GM18873 (cell line): Measurements from ENCODE around the gene SPACDR.

Experiments used
- ATAC-seq: cut with Tn5 transposase; IDR thresholded peaks from one replicate; pipeline ENCODE4 v1.9.1; 2021; ENCODE audit warnings: mild to moderate bottlenecking, moderate library complexity, moderate number of reproducible peaks; ENCODE audit not compliant: unreplicated experiment, low FRiP score

The SPACDR gene

DNA sequence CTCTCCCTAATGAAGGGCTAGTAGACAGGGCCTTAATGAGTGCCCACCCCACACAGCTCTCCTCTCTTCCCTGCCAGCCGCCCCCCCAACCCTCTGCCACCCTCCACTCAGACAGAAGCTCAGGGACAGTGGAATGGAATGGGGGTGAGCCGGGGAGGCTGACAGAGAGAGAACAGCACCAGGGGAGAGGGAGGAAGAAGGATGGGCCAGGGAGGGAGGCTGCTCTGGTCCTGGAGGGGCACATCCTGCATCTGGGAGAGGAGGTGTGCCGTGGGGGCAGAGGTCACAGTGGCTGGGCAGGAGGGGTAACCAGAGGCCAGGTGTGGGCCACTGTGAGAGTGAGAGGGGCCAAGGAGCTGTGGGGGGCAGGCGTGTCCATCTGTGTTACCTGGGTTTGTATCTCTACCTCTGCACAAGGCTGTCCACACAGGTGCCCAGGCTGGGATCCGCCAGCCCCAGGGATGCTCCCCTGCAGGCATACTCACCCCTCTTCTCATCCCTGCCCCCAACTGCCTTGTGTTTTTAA lies 22.1 kb upstream of the SPACDR start:
- no peak for ATAC-seq

DNA sequence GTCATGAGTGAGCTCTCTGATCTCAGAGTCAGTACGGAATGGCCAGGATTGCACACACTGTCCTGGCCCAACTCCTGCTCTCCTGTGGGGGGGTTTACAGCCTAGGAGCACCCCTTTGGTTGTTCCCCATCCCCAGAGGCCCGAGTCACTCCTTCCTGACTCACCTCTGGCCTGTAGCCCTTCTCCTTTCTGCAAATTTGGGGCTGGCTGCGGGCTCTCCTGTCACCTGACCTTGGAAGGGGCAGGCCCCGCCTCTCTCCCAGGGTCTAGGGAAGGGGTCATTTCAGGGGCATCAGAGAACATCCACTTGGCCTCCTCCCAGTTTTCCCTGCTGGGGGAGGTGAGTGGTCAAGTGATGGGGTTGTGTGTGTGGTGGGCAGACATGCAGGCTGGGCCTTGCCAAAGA lies 21.4 kb upstream of the SPACDR start:
- no peak for ATAC-seq

DNA sequence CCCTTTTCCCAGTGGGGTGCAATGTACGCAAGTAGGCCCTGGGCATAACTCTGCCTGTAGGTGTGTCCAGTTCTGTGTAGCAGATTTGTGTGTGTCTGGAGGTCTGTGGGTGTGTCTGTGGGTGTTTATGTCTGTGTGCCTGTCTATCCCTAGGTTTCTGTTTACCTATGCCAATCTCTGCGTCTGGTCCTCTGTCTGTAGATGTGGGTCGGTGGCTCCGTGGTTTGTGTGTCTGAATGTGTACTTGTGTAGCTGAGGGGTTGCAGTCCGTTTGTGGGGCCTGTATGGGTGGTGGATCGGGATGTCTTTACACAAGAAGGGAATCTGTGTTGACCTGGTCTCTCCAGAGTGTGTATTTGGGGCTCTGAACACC lies 20.6 kb upstream of the SPACDR start:
- ATAC-seq: no peak

DNA sequence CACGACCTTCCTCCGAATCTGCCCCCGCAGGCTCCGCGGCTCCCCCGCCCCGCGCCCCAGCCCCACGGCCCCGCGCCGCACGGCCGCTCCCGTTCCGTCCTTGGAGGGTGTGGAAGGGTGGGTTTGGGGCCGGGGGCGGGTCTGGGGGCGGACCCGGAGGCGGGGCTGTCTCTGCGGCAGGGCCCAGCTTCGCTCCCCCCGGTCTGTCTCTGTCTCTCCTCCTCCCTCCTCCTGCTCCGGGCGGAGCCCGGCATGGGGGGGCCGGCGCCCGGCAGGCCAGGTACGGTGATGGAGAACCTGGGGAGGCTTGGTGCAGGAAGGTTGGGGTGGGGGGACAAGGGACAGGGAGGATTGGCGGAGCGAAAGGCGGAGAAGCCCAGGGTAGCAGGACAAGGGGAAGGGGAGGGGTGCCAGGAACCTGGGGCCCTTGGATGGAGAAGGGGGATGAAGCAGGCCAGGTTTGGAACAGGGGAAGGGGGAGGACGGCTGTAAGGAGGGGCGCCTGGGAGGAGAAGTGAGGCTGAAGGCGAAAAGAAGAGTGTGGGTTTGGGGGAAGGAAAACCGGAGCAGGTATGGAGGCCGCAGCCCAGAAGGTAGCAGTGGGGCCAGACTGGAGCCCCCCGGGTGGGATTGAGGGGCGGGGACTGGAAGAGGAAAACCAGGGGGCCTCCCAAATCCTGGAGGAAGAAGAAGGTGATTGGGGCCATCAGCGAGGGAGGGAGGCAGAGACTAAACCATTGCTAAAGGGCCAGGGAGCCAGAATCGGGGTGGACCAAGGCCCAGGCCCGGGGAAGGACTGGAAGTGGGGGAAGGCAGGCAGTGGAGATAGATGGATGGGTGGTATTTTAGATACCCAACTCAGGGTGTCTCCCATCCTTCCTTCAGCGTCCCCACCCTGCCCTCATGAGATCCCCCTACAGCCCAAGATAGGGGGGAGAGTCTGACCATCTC lies 19.9 kb upstream of the SPACDR start, which contains the start of gene NYAP1:
Gene NYAP1, plus strand, starts transcription at position 206 of the 951 bp plus-strand sequence. CDS start 1,385 bp downstream, outside the sequence.
- no peak for ATAC-seq

DNA sequence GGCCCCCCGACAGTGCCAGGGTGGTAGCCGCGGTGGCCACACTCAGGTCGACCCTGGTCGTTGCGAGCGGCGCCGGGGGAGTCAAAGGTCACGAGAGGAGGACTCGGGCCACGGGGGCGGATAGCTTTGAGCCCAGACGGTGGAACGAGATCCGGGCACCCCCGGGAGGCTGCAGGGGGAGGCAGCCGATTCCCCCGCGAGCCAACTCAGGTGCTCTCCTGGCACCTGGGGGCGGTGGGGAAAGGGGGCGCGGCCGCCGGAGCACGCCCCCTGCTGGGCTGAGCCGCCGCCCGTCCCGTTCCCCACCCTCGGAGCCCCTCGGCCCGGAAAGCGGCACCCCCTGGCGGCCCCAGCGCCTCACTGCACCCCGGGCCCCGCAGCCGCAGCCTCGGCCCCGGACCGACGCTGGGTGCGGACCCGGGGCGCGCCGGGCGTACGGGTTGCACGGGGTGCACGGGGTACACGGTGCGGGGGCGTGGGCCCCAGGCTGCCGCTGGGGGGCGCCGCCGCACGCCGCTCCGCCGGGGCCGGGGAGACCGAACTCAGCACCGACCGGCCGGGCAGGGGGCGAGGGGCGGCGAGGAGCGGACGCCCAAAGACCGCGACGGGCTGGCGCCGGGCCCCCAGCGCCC lies 19.1 kb upstream of the SPACDR start:
- no peak for ATAC-seq

DNA sequence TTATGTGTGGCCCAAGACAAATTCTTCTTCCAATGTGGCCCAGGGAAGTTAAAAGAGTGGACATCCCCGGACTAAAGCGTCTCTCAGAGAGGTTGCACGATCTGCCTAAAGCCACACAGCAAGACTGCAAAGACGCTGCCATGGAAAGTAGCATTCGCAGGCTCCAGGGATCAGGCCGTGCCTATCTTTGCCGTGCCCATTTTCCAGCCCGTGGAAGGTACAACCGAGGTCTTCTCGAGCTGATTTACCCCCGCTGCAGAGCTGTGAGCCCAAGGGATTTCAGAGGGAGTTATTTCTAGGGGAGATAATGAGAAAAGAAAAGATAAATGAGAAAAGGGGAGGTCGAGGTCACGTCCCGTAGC lies 18.6 kb upstream of the SPACDR start:
- no peak for ATAC-seq

DNA sequence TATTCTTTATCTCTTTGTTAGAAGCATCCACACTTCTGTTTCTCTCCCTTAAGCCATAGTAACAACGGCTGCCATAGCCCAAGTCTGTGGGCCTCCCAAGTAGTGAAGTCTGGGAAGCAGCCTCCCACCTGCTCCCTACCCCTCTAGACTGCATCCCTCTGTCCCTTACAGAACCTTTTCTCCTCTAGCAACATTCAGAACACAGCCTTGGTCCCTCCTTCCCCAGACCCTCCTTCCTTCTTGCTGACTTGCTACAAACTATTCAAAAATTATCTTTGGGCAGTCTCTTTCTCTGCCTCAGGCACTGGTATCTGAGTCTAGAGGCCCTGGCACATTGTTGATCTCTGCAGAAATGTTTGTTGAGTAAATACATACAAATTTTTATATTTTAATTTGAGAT lies 17.4 kb upstream of the SPACDR start:
- ATAC-seq: no peak

DNA sequence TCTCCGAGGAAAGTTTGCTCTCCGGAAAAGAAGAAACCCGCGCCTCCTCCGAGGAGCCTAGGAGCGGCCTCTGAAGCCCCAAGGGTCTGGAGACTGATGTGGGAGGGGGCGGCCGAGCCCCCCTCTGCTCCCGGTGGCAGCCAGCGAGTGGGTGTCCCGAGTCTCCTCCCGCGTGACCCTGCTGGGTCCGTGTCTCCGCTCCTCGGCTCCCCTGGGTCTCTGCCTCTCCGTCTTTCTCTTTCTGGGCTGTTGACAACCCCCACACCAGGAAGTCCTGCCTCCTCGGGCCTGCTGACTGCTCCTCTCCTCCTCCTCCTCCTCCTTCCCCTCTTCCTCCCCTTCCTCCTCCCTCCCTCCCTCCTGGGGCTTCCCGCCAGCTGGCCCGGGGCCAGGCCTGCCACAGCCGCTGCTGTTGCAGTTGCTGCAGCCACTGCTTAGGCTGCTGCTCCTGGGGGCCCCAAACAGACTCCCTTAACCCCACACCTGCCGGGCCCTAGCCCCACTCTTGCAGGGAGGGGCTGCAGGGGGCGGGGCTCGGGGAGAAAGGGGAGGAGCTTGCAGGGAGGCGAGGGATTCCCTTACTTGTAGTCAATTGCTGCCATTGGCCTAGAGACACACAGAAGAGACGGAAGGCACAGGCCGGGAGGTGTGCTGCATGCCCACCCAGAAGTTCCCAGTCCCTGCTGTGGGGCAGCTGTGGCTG lies 15.0 kb upstream of the SPACDR start, which contains the start of gene TSC22D4:
Gene TSC22D4, minus strand, starts transcription at position 257 of the 703 bp plus-strand sequence. CDS start 1,176 bp downstream, outside the sequence.
- peak; percentile 38 for ATAC-seq

DNA sequence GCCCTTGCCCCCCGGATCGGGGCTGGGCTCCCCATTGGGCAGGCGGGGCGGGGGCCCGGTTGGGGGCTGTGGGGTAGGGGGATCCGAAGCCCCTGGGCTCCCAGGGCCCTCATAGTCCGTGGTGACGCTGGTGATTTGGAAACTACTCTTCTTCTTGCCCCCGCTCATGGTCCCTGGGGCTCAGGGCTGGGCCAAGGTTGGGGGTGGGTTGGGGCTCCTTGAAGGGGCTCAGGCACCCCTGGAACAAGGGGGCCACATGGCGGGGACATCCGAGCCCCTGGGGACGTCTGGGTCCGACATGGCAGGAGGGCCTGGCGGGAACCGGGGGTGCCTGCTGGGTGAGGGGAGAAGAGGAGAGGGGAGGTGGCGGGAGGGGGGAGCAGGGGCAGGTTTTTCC lies 13.8 kb upstream of the SPACDR start:
- ATAC-seq: no peak

DNA sequence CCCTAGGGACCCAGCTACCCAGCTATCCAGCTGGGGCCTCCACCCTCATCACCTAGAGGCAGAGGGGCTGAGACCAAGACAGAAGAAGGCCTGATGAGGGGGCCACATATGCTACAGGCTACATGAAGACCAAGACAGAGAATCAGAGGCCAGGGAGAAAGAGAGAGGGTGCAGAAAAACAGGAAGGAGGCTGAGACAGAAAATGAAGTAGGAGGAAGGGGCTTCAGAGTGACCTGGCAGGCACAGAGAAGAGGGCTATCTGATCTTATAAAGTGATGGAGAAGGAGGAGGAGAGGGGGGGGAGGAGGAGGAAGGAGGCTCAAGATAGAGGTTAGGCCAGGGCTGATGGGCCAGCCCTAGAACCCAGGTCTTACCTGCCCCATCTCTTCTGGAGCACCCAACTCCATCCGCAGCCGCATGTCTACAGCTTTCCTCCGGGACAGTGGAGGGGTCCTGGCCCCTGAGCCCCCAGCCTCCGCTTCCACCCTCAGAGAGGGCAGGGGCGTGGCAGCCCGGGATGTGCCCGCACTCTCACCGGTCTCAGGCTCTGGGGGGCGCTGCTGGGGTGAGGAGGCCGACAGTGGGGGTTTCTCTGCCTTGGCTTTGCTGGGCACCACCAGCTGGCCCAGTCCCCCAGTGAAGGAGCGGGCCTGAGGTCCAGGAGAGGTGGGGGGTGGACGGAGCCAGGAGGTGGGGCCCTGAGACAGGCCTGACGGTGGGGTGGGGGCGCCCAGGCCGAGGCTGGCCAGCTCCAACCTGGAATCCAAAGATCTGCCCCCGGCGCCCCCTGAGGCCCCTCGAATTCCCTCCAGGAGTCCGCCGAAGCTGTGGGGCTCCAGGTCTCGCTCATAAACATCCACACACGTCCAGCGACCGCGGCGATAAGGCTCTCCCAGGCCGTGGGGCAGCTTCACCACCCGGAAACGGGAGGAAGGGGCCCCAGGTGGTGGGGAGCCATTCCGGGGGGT lies 13.1 kb upstream of the SPACDR start:
- ATAC-seq: no peak

DNA sequence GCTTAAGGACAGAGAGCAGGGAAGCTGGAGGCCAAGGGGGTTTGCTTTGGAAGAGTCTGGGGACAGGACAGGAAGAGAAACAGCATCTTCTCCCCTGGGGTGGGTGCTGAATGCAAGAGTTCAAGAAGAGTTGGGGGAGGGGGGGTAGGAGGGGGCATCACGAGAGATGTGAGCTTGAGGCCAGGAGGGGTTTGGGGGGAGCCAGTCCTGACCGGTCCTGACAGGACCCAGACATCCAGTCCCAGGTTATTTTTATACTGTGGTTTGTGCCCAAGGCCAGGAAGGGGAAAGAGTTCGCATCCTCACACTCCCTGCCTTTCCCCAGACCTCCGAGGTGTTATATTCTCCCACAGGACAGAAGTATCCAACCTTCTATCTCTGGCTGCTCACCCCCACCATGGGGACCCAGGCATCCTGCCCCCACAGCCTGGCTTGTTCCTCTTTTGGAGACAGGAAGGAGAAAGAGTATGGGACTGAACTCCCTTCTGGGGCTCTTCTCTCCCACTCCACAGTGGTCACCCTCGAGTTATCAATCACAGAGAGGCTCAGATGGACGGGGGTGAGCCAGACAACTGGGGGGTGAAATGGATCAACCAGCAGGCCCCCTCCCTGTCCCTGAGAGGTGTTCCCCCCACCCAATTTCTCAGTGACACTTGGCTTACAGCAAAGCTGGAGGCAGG lies 12.2 kb upstream of the SPACDR start:
- ATAC-seq: no peak

DNA sequence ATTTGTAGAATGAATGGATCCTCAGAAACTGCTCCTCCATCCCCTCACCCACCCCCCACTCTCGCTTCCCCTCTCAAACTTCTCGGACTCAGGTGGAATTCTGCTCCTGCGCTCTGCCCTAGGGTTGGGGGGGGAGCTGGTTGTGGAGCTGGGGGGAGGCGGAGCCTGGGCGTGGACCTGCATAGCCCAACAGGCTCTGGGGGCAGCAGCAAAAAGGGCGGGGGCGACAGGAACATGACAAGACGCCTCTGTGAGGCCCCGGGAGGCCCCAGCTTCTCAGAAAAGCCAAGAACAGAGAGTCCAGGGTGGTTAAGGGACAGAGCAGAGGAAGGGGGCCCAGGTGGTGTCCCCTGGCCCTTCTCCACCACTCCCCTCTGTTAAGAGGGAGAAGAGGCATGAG lies 11.5 kb upstream of the SPACDR start:
- ATAC-seq: no peak

DNA sequence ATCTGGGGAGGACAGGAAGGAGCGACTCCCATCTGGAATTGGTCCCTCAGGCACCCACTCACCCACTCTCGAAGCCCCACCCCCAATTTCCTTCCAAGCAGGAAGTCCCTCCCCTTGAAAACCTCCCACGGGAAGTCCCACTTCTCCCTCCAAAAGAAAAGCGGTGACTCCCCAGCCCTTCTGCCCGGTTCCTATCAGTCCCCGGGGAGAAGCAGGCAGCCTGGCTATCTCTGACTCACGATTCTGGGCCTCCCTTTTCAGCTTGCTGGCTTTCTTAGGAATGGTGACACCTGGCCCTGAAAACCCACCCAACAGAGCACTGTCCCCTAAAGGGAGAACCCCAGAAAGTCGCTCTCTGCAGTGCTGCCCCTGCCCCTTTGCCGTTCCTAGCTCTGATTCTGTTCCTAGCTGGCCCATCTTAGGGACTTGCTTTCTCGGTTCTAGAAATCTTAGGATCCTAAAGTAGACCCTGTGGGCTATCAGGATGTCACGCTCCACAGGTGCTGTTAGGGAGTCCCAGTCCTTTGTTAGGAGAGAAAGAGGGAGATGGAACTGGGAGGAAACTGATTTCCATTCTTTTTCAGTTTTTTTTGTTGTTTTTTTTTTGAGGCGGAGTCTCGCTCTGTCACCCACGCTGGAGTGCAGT lies 8.9 kb upstream of the SPACDR start:
- no peak for ATAC-seq

DNA sequence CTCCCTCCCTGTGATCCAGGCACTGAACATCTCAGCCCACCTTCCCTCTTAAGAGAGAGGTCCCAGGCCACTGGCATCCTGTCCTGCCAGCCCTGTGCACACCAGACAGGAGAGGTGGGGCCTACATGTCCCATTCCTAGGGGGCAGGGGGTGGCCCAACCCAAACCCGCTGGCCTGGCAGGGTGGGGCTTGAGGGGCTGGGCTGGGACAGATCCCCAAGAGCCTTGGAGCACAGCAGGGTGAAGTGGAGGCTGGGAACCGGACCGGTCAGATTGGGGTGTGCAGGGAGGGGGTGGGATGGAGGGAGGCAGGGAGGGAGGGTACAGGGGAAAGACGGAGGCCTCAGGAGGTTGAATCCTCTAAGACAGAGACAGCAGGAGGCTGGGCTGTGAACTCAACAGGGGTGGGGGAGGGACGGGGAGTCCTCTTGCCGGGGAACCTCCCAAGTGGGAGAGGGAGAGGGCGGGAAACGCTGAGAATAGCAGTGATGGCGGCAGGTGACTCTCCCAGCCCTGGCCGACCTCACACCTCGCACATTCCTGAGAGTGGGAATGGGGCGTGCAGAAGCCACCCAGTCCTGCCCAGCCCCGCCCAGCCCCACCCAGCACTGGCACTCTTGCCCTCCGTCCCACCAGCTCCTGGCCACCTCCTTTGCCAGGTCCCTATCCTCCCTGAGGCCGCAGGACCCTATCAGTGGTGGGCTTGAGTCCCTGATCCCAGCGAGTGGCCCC lies 8.2 kb upstream of the SPACDR start:
- no peak for ATAC-seq

DNA sequence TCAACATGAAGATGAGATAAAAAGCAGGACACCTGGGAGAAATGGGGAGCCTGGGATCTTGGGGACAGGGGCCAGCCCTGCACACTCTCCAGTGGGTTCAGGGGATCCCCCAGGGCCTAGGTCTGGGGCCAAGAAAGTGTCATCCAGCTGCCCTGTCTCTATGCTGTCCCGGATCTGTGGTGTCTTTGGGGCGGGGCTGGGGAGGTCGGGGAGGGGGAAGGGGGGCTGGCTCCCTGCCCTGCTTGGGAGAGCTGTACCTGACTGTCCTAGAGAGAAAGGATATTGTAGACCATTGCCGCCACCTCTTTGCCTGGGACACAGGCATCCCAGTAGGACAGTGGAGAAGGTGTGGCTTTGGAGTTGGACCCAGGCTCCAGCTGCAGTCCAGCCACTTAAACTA lies 7.0 kb upstream of the SPACDR start:
- ATAC-seq: no peak

DNA sequence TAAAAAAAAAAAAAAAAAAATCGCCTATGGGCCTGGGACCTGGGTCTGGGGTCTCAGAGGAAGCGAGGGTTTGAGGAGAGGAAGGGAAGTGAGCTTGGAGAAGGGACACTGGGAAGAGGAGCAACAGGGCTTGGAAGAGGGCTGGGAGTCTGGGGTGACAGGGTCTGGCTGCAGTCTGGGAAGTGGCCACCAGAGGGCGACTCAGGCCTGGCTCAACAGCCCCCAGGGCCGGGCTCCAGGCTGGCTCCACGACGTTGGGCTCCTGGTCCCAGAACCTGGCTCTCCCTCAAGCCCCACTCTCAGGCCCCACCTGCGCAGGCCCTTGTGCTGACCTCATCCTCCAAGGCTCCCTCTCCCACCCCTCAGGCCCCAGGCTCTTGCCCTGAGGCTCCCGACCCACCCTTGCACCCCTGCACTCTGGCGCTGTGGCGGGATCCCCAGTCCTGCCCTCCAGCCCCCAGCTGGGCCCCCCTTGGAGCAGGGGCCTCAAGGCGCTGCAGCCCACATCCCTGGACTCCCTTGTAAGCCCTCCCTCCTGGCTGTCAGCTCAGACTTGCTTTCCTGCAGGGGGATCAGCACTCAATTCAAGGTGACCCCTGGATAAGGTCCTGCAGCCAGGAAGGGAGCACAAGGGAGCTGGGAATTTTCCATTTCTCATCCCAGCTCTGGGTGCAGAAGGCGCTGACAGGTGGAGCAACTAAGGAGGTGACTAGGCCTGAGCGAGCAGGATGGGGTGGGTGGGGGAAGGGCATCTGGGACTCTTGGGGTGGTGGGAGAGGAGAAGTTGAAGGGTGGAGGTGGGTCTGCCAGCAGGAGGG lies 5.4 kb upstream of the SPACDR start:
- ATAC-seq: no peak

DNA sequence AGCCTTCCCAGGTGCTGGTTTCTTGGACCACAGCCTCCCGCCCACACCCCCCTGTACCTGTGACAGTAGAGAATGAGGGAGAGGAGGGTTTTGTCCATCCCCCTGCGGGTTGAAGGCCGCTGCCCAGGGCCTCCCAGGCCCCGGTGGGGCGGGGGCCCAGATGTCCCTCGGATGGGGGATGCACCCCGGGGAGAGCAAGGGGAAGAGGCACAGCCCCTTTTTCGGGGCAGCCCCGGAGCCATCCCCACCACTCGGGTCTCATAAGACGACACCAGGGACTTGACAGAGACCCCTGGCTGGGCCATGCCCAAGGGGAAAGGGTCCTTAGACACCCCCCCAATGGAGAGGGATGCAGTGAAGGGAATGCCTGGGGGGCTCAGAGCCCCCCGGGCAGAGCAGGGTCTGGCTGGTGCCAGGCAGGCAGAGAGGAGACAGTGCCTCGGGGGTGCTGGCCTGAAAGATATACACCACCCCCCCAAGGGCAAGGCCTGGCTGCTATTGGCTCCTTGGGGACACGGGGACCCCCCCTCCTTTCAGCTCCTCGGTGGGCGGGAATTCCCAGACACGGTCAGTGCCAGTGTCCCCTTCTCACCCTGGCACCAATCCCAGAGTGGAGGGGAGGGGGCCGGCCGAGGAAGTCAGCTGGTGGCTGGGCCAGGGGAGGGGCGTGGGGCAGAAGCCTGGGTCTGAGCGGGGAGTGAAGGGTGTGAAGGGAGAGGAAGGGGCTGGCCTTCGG lies 3.7 kb upstream of the SPACDR start:
- ATAC-seq: no peak
